GM21529 (cell line): ENCODE results near the gene CEP104.

Source experiments
- ATAC-seq: cut with Tn5 transposase; IDR thresholded peaks from one replicate; pipeline ENCODE4 v1.9.1; 2021; ENCODE audit not compliant: unreplicated experiment

The CEP104 gene

GRCh38 chr1:3856923-3857790 lies at the start of gene CEP104, which contains the start of gene DFFB:
Gene CEP104 (minus strand): TSS chr1:3857211. CDS start chr1:3852407, 4,804 bp downstream.
Gene DFFB (plus strand): TSS chr1:3857476. CDS start chr1:3857604, 128 bp downstream.
- peak; percentile 96 for ATAC-seq

GRCh38 chr1:3906672-3907020 lies 49.6 kb upstream of the CEP104 start:
- no peak for ATAC-seq

GRCh38 chr1:3905953-3906671 lies 49.1 kb upstream of the CEP104 start:
- ATAC-seq: no peak

- ATAC-seq: no peak
These were observed 48.4 kb upstream of the CEP104 start for GRCh38 chr1:3905266-3905952.

GRCh38 chr1:3904843-3905185 lies 47.8 kb upstream of the CEP104 start:
- no peak for ATAC-seq

GRCh38 chr1:3904006-3904842 lies 47.2 kb upstream of the CEP104 start:
- ATAC-seq: no peak

- no peak for ATAC-seq
These were observed 46.4 kb upstream of the CEP104 start for GRCh38 chr1:3903141-3904005.

- ATAC-seq: no peak
These were observed 45.6 kb upstream of the CEP104 start for GRCh38 chr1:3902571-3903091.

GRCh38 chr1:3902111-3902511 lies 45.1 kb upstream of the CEP104 start:
- ATAC-seq: no peak

- ATAC-seq: peak; percentile 61
These were observed 44.0 kb upstream of the CEP104 start for GRCh38 chr1:3900969-3901529.

GRCh38 chr1:3900150-3900968 lies 43.3 kb upstream of the CEP104 start, which contains the start of gene C1orf174:
Gene C1orf174 (minus strand): TSS chr1:3900272. CDS start chr1:3900186, 86 bp downstream.
- ATAC-seq: peak; percentile 71

- no peak for ATAC-seq
These were observed 42.7 kb upstream of the CEP104 start for GRCh38 chr1:3899754-3900149.

GRCh38 chr1:3898994-3899753 lies 42.2 kb upstream of the CEP104 start:
- no peak for ATAC-seq

GRCh38 chr1:3898475-3898735 lies 41.4 kb upstream of the CEP104 start:
- no peak for ATAC-seq

GRCh38 chr1:3896396-3897000 lies 39.5 kb upstream of the CEP104 start:
- ATAC-seq: no peak

GRCh38 chr1:3895951-3896325 lies 38.9 kb upstream of the CEP104 start:
- ATAC-seq: no peak

- no peak for ATAC-seq
These were observed 38.4 kb upstream of the CEP104 start for GRCh38 chr1:3895279-3895950.
